PC-9 (cell line): Measurements from ENCODE around the gene TSPAN10. TPM values are rescaled to one million over a fixed set of nuclear protein-coding genes. Genes with fewer than 3 reads are reported as not detected.

Source experiments
- BruUV-seq: library from RNA; stranded (reverse); fragments of 400-500 nt; replicated peaks from 2 replicates; lab custom pipeline; 2021; lab: Mats Ljungman, UMichigan
- CTCF ChIA-PET: fragments of 300-600 bp; sonication (Branson Sonifier 250); formaldehyde crosslinking; loops from one replicate; lab custom pipeline; 2022; ENCODE audit warnings: antibody characterized with exemption; lab: Charles Lee
- POLR2A ChIA-PET: fragments of 300-600 bp; sonication (Branson Sonifier 250); formaldehyde crosslinking; loops from one replicate; lab custom pipeline; 2022; ENCODE audit warnings: antibody characterized with exemption; ENCODE audit not compliant: unreplicated experiment; lab: Charles Lee
- DNase-seq, 2 experiments: peaks; one replicate each; pipeline versions ENCODE4 v3.0.0 to v3.0.0-alpha.2; 2015 to 2022; ENCODE audit warnings: mixed read lengths in 1 of 2
- H2AFZ ChIP-seq: fragments of 200-600 bp; sonication (generic); 2 replicates; pipeline ENCODE4 v1.8.1; 2017; ENCODE audit warnings: antibody characterized with exemption
- H3F3A ChIP-seq: fragments of 200-600 bp; sonication (generic); 2 replicates; pipeline ENCODE4 v1.8.1; 2017; ENCODE audit warnings: antibody characterized with exemption, mild to moderate bottlenecking, low read depth; ENCODE audit not compliant: insufficient read depth
- H3K27ac ChIP-seq: fragments of 200-600 bp; sonication (generic); 2 replicates; pipeline ENCODE4 v1.6.1; 2016; ENCODE audit warnings: mixed run types
- H3K27me3 ChIP-seq: fragments of 200-600 bp; sonication (generic); 2 replicates; pipeline ENCODE4 v1.6.1; 2016; ENCODE audit warnings: low read depth, mixed run types; ENCODE audit not compliant: insufficient read depth
- H3K36me3 ChIP-seq: fragments of 200-600 bp; sonication (generic); 2 replicates; pipeline ENCODE4 v1.6.1; 2016; ENCODE audit warnings: low read depth, mixed run types
- H3K4me1 ChIP-seq: fragments of 200-600 bp; sonication (generic); replicated peaks from 2 replicates; pipeline ENCODE4 v1.6.1; 2016; ENCODE audit warnings: mixed run types; ENCODE audit not compliant: insufficient read depth
- H3K4me2 ChIP-seq: fragments of 200-600 bp; sonication (generic); 2 replicates; pipeline ENCODE4 v1.6.1; 2017; ENCODE audit warnings: mixed run types
- H3K4me3 ChIP-seq: fragments of 200-600 bp; sonication (generic); 2 replicates; pipeline ENCODE4 v1.6.1; 2016; ENCODE audit warnings: mixed run types
- H3K79me2 ChIP-seq: fragments of 200-600 bp; sonication (generic); 2 replicates; pipeline ENCODE4 v1.6.1; 2017; ENCODE audit warnings: low read depth, mixed run types
- H3K9me2 ChIP-seq: fragments of 200-600 bp; sonication (generic); 2 replicates; pipeline ENCODE4 v1.8.1; 2017; ENCODE audit warnings: mild to moderate bottlenecking; ENCODE audit not compliant: insufficient read depth
- H3K9me3 ChIP-seq: fragments of 200-600 bp; sonication (generic); 2 replicates; pipeline ENCODE4 v1.8.1; 2016; ENCODE audit warnings: low read depth; ENCODE audit not compliant: insufficient read depth
- H4K20me1 ChIP-seq: fragments of 200-600 bp; sonication (generic); 2 replicates; pipeline ENCODE4 v1.8.1; 2017; ENCODE audit not compliant: insufficient read depth
- EZH2 ChIP-seq: fragments of 200-600 bp; sonication (generic); IDR thresholded peaks from 2 replicates; pipeline ENCODE4 v1.8.0; 2017; ENCODE audit warnings: antibody characterized with exemption, low read depth
- intact Hi-C: fragments of 100-400 bp; cut with micrococcal nuclease; formaldehyde crosslinking; loops from one replicate; pipeline ENCODE4 v1.10.0; 2022; ENCODE audit not compliant: unreplicated experiment
- microRNA-seq: library from miRNA; unstranded; fragments of <30 nt; microRNA quantifications from one replicate; pipeline ENCODE4 v1.2.0, GENCODE V29; 2021; ENCODE audit warnings: borderline number of aligned reads, borderline replicate concordance
- total RNA-seq: library from RNA; stranded (reverse); gene quantifications from 2 replicates; pipeline ENCODE4 v1.2.3, GENCODE V29; 2021
- TF ChIP-seq, protein P1 (sequence below): fragments of 200-600 bp; sonication (generic); conservative IDR thresholded peaks from 2 replicates; pipeline ENCODE4 v1.6.1; 2017; ENCODE audit warnings: mixed run types, antibody characterized with exemption, mild to moderate bottlenecking, moderate library complexity

The TSPAN10 gene
- total RNA-seq, 1 experiment from 2014 or later: 8.6 TPM

DNA sequence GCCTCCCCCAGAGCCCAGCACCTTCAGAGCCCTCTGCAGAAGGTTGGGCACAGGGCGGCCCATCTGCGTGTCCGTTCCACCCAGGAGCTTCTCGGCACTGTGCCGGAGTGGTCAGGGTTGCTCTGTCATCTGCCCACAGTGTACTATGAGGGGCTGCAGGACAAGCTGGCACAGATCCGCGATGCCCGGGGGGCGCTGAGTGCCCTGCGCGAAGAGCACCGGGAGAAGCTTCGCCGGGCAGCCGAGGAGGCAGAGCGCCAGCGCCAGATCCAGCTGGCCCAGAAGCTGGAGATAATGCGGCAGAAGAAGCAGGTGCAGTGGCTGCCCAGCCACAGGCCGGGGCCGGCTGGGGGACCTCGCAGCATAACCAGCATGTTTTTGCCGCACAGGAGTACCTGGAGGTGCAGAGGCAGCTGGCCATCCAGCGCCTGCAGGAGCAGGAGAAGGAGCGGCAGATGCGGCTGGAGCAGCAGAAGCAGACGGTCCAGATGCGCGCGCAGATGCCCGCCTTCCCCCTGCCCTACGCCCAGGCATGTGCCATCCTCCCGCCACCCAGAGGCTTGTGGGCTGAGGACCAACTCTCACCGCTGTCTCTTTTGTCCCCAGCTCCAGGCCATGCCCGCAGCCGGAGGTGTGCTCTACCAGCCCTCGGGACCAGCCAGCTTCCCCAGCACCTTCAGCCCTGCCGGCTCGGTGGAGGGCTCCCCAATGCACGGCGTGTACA is 59.4 kb downstream of the TSPAN10 start:
- peaks cover 3% of the 10 kb centered on the region; the same call in 1 of the 2 replicates for H3K4me1 ChIP-seq
- peaks cover 9% of the 10 kb centered on the region for H3K79me2 ChIP-seq
- ChIA-PET POLR2A (no interaction called here), CTCF (no interaction called here)
- no peaks in the 10 kb centered on the region for H3K27me3 ChIP-seq
- H4K20me1 ChIP-seq: peaks cover 4% of the 10 kb centered on the region; the same call in 1 of the 2 replicates
- intact Hi-C loops: no loop called here
- no peak for DNase-seq
- H3K4me3 ChIP-seq: no peak overlapping the region
- H3K36me3 ChIP-seq: no peaks in the 10 kb centered on the region
- no peaks in the 10 kb centered on the region; the same call in 1 of the 2 replicates for H3F3A ChIP-seq
- no peaks in the 10 kb centered on the region for H3K9me2 ChIP-seq
- no TSS peak for BruUV-seq
- H3K9me3 ChIP-seq: no peaks in the 10 kb centered on the region
- H2AFZ ChIP-seq: no peak overlapping the region
- no peak overlapping the region for H3K27ac ChIP-seq
- TF ChIP-seq EZH2: no peak
- TF ChIP-seq, protein P1, sequence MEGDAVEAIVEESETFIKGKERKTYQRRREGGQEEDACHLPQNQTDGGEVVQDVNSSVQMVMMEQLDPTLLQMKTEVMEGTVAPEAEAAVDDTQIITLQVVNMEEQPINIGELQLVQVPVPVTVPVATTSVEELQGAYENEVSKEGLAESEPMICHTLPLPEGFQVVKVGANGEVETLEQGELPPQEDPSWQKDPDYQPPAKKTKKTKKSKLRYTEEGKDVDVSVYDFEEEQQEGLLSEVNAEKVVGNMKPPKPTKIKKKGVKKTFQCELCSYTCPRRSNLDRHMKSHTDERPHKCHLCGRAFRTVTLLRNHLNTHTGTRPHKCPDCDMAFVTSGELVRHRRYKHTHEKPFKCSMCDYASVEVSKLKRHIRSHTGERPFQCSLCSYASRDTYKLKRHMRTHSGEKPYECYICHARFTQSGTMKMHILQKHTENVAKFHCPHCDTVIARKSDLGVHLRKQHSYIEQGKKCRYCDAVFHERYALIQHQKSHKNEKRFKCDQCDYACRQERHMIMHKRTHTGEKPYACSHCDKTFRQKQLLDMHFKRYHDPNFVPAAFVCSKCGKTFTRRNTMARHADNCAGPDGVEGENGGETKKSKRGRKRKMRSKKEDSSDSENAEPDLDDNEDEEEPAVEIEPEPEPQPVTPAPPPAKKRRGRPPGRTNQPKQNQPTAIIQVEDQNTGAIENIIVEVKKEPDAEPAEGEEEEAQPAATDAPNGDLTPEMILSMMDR: no peak
- H3K4me2 ChIP-seq: no peak overlapping the region

DNA sequence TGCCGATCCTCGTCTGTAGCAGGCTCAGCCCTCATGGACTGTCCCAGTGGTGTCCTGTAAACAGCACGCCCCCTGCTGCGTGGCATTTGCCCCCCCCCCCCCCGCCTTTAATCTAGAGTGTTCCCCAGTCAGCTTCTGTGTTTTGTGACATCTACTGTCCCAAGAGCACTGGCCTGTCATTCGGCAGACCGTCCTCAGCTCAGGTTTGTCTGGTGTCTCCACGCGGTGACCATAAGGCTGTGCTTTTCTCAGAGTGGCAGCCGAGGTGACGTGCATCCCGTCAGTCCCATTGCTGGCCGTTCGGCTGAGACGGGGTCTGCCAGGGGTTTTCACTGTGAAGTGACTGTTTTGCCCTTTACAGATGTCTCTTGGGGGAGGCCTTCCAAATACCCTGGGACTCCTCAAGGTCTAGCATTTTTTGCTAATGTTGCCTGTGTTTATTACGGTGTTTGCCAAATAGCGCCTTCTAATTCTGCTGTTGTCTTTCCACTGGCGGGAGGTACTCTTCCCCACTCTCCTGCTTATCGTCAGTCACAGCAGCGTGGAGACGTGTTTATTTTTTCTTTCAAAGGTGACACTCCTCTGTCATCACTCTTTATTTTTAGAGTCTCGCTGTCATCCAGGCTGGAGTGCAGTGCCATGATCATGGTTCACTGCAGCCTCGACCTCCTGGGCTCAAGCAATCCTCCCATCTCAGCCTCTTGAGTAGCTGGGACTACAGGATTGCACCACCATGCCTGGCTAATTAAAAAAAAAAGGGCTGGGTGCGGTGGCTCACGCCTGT is 60.5 kb downstream of the TSPAN10 start:
- Histone ChIP-seq H4K20me1 (peaks cover 4% of the 10 kb centered on the region; the same call in 1 of the 2 replicates), H3K27me3 (no peaks in the 10 kb centered on the region), H3K9me3 (no peaks in the 10 kb centered on the region), H3K36me3 (no peaks in the 10 kb centered on the region), H3K4me3 (no peak overlapping the region), H3K9me2 (no peaks in the 10 kb centered on the region), H3K4me1 (peaks cover 7% of the 10 kb centered on the region; the same call in 1 of the 2 replicates), H3K27ac (no peak overlapping the region), H3F3A (peaks cover 10% of the 10 kb centered on the region), H2AFZ (no peak overlapping the region), H3K79me2 (peaks cover 19% of the 10 kb centered on the region), H3K4me2 (no peak overlapping the region)
- no peak for TF ChIP-seq EZH2
- TF ChIP-seq, protein P1: no peak
- BruUV-seq: no TSS peak
- DNase-seq: no peak
- ChIA-PET CTCF (no interaction called here), POLR2A (no interaction called here)
- intact Hi-C loops: no loop called here

Small RNA genes within 50 kb of the gene (microRNA-seq; reads per million reads assigned to microRNA genes)
- not detected for gene MIR6786

Other genes starting within 250 kb of the TSPAN10 start
- gene BAHCC1, start 241.7 kb upstream of the TSPAN10 start, total RNA-seq: 33.7 and 35.4 TPM in 2 replicates
- 3,629 and 4,502 TPM in 2 replicates for gene ACTG1, start 124.4 kb upstream of the TSPAN10 start, total RNA-seq
- gene FSCN2, start 108.8 kb upstream of the TSPAN10 start, total RNA-seq: 4.3 and 11.5 TPM in 2 replicates
- gene FAAP100, start 84.8 kb upstream of the TSPAN10 start, total RNA-seq: 34.0 and 43.8 TPM in 2 replicates
- 154 and 208 TPM in 2 replicates for gene NPLOC4, start 84 bp upstream of the TSPAN10 start, total RNA-seq
- 0.68 and 1.3 TPM in 2 replicates for gene PDE6G, start 19.3 kb downstream of the TSPAN10 start, total RNA-seq
- gene OXLD1, start 29.4 kb downstream of the TSPAN10 start, total RNA-seq: 40.2 and 66.0 TPM in 2 replicates
- 29.3 and 30.0 TPM in 2 replicates for gene CCDC137, start 29.5 kb downstream of the TSPAN10 start, total RNA-seq
- 41.7 and 48.3 TPM in 2 replicates for gene ARL16, start 46.6 kb downstream of the TSPAN10 start, total RNA-seq
- gene HGS, start 46.8 kb downstream of the TSPAN10 start, total RNA-seq: 149 and 166 TPM in 2 replicates
- gene MRPL12, start 66.2 kb downstream of the TSPAN10 start, total RNA-seq: 98.6 and 142 TPM in 2 replicates
- gene SLC25A10, start 75.1 kb downstream of the TSPAN10 start, total RNA-seq: 83.6 and 86.5 TPM in 2 replicates
- gene GCGR, start 167.0 kb downstream of the TSPAN10 start, total RNA-seq: not detected in 2 replicates
- gene MCRIP1, start 196.1 kb downstream of the TSPAN10 start, total RNA-seq: 53.8 and 84.0 TPM in 2 replicates
- gene PPP1R27, start 197.9 kb downstream of the TSPAN10 start, total RNA-seq: not detected in 2 replicates
- gene P4HB, start 223.3 kb downstream of the TSPAN10 start, total RNA-seq: 636 and 782 TPM in 2 replicates
- gene ARHGDIA, start 234.1 kb downstream of the TSPAN10 start, total RNA-seq: 242 and 309 TPM in 2 replicates